G401 (cell line): ENCODE data around the gene XKRX. TPM values are rescaled to one million over a fixed set of nuclear protein-coding genes. Genes with fewer than 3 reads are reported as not detected.
A peak's percentile ranks its signal among the peaks of the same experiment; 100 is the strongest.

Experiments used
- DNase-seq: peaks from one replicate; pipeline ENCODE4 v3.0.0-alpha.2; 2015; ENCODE audit warnings: low spot score
- in situ Hi-C: cut with HindIII; loops from 2 replicates; pipeline ENCODE4 v1.10.0; 2016; ENCODE audit warnings: low sequenced_read_pairs, mixed read lengths
- total RNA-seq: library from RNA; depleted of rRNA; stranded (reverse); fragments of >200 nt; shearing (Covaris generic); gene quantifications from 2 replicates; pipeline ENCODE4 v1.2.3, GENCODE V29; 2014; rRNA removed

XKRX gene
- total RNA-seq, 1 experiment from 2014 or later: not detected

GRCh38 chrX:100905620-100906019 is 23.1 kb downstream of the XKRX start:
- in situ Hi-C loops: no loop called here
- no peak for DNase-seq

- in situ Hi-C loops: no loop called here
- no peak for DNase-seq
Measured at GRCh38 chrX:100904433-100904832, 24.3 kb downstream of the XKRX start.

- in situ Hi-C loops: no loop called here
- peak; percentile 21 for DNase-seq
Measured at GRCh38 chrX:100895365-100896075, 33.2 kb downstream of the XKRX start.

DNA sequence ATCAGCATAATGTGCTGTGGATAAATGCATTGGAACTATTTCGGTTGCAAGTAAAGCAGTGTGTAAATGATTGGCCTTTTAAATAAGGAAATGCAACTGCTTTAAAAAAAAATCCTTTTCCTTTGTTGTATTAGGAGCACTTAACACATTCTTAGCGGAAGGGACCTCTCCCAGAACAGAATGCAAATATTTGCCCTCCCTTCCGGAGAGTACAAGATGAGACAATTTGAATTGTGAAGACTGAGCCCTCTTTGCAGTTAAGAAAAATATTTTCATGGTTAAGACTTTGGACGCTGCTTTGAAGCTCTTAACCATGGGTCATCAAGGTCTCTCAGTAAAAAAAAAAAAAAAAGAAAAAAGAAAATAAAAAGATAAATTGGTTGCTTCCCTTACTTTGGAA is 45.1 kb downstream of the XKRX start:
- in situ Hi-C loops: no loop called here
- DNase-seq: no peak

GRCh38 chrX:100880368-100880767 is 48.3 kb downstream of the XKRX start:
- DNase-seq: no peak
- in situ Hi-C loops: no loop called here

GRCh38 chrX:100874325-100874724 is 54.4 kb downstream of the XKRX start, which contains the start of gene NOX1:
TSS of gene NOX1 (minus strand) at chrX:100874359. CDS start at chrX:100874139, 220 bp downstream.
- DNase-seq: no peak
- in situ Hi-C loops: no loop called here

- in situ Hi-C loops: no loop called here
- DNase-seq: no peak
Measured at GRCh38 chrX:100871594-100872560, 56.8 kb downstream of the XKRX start.

DNA sequence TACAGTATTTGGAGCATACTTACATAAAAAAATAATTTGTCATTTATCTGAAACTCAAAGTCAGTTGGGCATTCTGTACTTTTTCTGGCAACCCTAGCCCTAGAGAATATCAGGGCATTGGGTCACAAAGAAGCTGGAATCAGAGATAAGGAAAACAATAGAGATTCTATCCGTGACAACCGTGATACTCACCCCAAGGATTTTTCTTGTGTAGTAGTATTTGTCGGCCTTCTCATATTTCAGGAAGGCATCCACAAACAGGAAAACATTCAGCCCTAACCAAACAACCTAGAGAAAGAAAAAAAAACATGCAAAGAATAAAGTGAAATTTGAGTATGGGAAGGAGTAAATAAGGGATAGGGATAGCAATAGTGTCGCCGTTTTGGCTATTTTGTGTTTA is 58.2 kb downstream of the XKRX start:
- no peak for DNase-seq

DNA sequence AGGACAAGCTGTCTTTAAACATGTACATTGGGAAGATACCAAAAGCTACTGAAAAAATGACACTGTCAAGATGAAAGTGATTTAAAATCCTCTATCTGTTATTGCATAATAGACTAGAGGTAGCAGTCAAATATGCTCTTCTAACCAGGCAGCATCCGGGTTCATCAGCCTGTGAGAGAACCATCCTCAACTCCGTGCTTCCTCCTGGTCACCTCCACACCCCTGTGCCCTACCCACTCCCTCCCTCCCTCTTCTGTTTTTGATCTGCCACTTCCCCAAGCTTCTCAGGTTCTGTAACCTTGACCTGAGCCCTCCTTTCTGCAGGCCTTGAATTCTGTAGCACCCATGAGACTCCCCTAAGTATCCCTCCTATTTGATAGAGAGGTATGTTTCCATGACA is 60.4 kb downstream of the XKRX start:
- in situ Hi-C loops: no loop called here
- DNase-seq: no peak

More for the DNA sequence above, 58.2 kb downstream of the XKRX start:
- in situ Hi-C loops: no loop called here

DNA sequence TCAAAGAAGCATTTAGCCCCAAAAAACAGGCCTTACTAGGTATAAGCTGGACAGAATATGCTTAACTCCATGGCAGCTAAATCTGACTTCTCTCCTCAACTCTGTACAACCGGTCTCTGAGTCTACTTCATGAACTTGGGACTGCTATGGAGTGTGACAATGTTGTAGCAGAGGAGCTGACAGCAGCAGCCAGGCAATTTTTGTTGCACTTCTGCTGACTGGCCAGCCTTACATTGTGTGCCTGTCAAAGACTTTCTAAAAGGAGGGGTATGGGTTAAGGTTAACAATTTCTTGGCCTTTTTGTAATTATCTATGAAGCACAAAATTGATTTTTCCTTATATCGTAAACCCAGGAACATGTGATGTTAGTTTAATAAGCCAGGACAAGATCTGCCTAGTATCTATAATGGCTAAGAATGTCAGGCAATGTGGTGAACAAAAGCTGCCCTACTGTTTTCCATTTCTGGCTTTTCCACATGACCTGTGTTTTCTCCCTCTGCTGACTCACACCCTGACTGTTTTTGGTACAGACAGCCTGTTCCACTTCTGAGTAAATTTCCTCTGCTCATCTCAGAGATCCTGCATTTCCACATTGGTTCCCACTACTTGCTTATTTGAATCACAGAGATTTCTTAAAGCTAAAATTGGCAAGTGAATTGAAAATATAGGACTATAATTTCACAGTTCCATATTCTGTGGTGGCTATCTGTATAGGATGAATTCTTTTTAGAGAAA is 63.9 kb downstream of the XKRX start:
- in situ Hi-C loops: no loop called here
- peak; percentile 15 for DNase-seq

Other genes starting within 250 kb of the XKRX start
- gene SYTL4, start 196.8 kb downstream of the XKRX start, total RNA-seq: 0.37 and 0.86 TPM in 2 replicates
- 31.4 and 46.7 TPM in 2 replicates for gene CSTF2, start 108.5 kb downstream of the XKRX start, total RNA-seq
- not detected in 2 replicates for gene NOX1, start 54.6 kb downstream of the XKRX start, total RNA-seq
- gene ARL13A, start 40.8 kb upstream of the XKRX start, total RNA-seq: not detected in 2 replicates
- 14.2 and 21.8 TPM in 2 replicates for gene TRMT2B, start 123.2 kb upstream of the XKRX start, total RNA-seq
- gene TMEM35A, start 150.0 kb upstream of the XKRX start, total RNA-seq: 0.92 and 2.4 TPM in 2 replicates
- 32.7 and 35.1 TPM in 2 replicates for gene CENPI, start 169.3 kb upstream of the XKRX start, total RNA-seq